GM21526 (cell line): Measurements from ENCODE around the gene DIMT1.

Experiments used
- ATAC-seq: cut with Tn5 transposase; IDR thresholded peaks from one replicate; pipeline ENCODE4 v1.9.1; 2021; ENCODE audit warnings: moderate library complexity; ENCODE audit not compliant: unreplicated experiment, low FRiP score

The DIMT1 gene

GRCh38 chr5:62372600-62372999 lies 31.1 kb downstream of the DIMT1 start:
- ATAC-seq, result no peak

- no peak for ATAC-seq
These were observed 32.3 kb downstream of the DIMT1 start for GRCh38 chr5:62371409-62371808.

- ATAC-seq, result no peak
These were observed 34.7 kb downstream of the DIMT1 start for GRCh38 chr5:62369039-62369438.

- no peak for ATAC-seq
These were observed 41.0 kb downstream of the DIMT1 start for GRCh38 chr5:62362701-62363100.

- ATAC-seq, result peak; percentile 80
These were observed 49.5 kb downstream of the DIMT1 start for GRCh38 chr5:62354028-62354874.

- no peak for ATAC-seq
These were observed 54.8 kb downstream of the DIMT1 start for GRCh38 chr5:62348723-62349481.

- no peak for ATAC-seq
These were observed 55.8 kb downstream of the DIMT1 start for GRCh38 chr5:62347928-62348327.

GRCh38 chr5:62346748-62347147 lies 57.0 kb downstream of the DIMT1 start:
- no peak for ATAC-seq

- no peak for ATAC-seq
These were observed 60.3 kb downstream of the DIMT1 start for GRCh38 chr5:62343428-62343827.

- ATAC-seq, result peak; percentile 31
These were observed 61.2 kb downstream of the DIMT1 start for GRCh38 chr5:62342476-62342837.

GRCh38 chr5:62341783-62342475 lies 61.8 kb downstream of the DIMT1 start:
- peak; percentile 76 for ATAC-seq

GRCh38 chr5:62340979-62341378 lies 62.7 kb downstream of the DIMT1 start:
- no peak for ATAC-seq

- no peak for ATAC-seq
These were observed 63.3 kb downstream of the DIMT1 start for GRCh38 chr5:62340392-62340791.
